ENCODE data around the gene TPRG1L. TPM values are rescaled to one million over a fixed set of nuclear protein-coding genes. Genes with fewer than 3 reads are reported as not detected.
A peak's percentile ranks its signal among the peaks of the same experiment; 100 is the strongest.

The TPRG1L gene
- total and polyA plus RNA-seq, 8 donors = 27.3 to 42.9 (median 32.2) TPM

DNA sequence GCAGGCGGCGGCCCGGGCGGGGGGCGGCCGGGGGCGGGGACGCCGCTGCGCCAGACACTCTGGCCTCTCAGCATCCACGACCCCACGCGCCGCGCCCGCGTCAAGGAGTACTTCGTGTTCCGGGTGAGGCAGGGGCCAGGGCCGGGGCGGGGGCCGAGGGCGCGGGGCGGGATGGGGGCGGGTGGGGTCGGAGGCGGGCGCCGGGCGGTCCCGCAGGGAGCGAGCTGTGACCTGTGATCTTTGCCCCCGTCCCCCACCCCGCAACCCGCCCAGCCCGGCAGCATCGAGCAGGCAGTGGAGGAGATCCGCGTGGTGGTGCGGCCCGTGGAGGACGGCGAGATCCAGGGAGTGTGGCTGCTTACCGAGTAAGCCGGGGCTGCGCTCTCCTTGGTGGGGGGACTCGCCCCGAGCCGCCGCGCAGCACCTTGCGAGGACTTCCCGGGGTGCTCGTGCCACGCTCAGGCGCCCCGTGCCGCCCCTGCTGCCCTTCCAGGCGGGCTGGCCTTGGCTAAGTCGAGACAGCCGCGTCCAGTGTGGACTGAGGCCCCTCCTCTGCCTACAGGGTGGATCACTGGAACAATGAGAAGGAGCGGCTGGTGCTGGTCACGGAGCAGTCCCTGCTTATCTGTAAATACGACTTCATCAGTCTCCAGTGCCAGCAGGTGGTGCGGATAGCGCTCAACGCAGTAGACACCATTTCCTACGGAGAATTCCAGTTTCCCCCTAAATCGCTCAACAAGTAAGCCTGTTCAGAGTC lies 514 bp downstream of the TPRG1L start:
- peak overlapping the region; percentile 78 to 80 for H3K27ac ChIP-seq
- TF ChIP-seq, protein P1, sequence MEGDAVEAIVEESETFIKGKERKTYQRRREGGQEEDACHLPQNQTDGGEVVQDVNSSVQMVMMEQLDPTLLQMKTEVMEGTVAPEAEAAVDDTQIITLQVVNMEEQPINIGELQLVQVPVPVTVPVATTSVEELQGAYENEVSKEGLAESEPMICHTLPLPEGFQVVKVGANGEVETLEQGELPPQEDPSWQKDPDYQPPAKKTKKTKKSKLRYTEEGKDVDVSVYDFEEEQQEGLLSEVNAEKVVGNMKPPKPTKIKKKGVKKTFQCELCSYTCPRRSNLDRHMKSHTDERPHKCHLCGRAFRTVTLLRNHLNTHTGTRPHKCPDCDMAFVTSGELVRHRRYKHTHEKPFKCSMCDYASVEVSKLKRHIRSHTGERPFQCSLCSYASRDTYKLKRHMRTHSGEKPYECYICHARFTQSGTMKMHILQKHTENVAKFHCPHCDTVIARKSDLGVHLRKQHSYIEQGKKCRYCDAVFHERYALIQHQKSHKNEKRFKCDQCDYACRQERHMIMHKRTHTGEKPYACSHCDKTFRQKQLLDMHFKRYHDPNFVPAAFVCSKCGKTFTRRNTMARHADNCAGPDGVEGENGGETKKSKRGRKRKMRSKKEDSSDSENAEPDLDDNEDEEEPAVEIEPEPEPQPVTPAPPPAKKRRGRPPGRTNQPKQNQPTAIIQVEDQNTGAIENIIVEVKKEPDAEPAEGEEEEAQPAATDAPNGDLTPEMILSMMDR (IDR thresholded peaks at IDR 0.05) = no peak
- peaks cover 0 to 37% of the 10 kb centered on the region in 2 donors for H3K36me3 ChIP-seq
- H3K9me3 ChIP-seq = no peaks in the 10 kb centered on the region
- H3K4me3 ChIP-seq = peak overlapping the region; percentile 73 to 99
- peaks cover 17 to 45% of the 10 kb centered on the region in 2 donors for H3K4me1 ChIP-seq
- no peaks in the 10 kb centered on the region for H3K27me3 ChIP-seq
- intact Hi-C loops (cut with DNase I) = loop anchor here in 1 of 2 donors (10.0 kb wide), 1 partner anchor 131 kb away; no protein-coding TSS in a partner anchor
- peak in 1 of 4 donors; percentile 85 for DNase-seq
- peak; percentile 15 for ATAC-seq

DNA sequence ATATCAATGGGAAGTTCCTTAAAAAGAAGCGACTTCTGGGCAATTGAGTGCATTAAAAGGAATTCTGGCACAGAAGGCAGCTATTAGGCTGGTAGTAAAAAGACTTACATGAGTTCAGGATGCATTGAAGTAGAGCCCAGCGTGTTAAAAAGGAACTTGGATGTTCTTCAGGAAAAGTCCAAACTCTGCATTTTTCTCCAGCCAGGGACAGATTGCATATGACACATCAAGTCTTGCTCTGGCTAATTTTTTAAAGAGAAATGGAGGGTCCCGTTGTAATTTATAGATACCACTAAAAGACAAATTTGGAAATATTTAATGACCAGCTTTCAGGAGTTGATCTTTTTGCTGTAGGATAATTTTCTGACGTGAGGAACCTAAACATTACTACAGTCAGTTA lies 1.2 kb downstream of the TPRG1L start:
- no peak for DNase-seq
- intact Hi-C loops (cut with DNase I) = loop anchor here in 1 of 2 donors (10.0 kb wide), 1 partner anchor 131 kb away; no protein-coding TSS in a partner anchor
- no peaks in the 10 kb centered on the region for H3K27me3 ChIP-seq
- no peaks in the 10 kb centered on the region for H3K9me3 ChIP-seq
- peaks cover 17 to 43% of the 10 kb centered on the region in 2 donors for H3K4me1 ChIP-seq
- no peak for ATAC-seq
- H3K36me3 ChIP-seq = peaks cover 0 to 44% of the 10 kb centered on the region in 2 donors
- TF ChIP-seq, protein P1 (IDR thresholded peaks at IDR 0.05) = no peak
- peak overlapping the region; percentile 73 to 99 for H3K4me3 ChIP-seq
- H3K27ac ChIP-seq = peak overlapping the region in 1 of 2 donors; percentile 78

DNA sequence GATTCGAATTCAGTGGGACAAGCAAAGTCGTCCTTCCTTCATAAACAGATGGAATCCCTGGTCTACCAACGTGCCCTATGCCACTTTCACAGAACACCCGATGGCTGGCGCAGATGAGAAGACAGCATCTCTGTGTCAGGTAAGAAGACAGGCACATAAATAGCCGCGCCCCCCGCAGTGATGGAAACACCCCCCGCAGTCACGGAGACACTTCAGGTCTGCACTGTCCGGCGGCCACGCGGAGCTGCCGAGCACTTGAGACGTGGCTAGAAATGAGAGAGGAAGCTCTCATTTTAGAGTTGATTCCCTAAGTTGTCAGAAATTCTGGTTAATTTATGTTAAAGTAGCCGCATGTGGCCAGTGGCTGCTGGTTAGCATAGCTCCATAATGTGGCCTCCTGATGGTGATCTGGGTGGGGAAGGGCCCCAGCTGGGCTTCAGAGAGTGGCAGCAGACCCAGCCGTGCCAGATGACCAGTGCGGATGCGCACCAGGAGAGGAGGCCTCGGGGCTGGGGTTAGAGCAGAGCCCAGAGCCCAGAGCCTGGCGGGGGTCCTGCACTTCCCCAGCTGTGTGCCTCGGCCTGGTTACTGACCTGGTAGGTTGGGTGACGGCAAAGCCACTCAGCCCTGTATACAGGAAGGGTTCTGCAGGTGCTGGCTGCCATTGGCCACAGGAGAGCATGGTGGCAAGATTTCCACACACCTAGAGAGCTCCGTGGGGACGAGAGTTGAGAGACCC lies 2.9 kb downstream of the TPRG1L start:
- DNase-seq (peak in 1 of 4 donors; percentile 72), ATAC-seq (no peak)
- no peak overlapping the region for H3K4me3 ChIP-seq
- H3K36me3 ChIP-seq = peaks cover 0 to 61% of the 10 kb centered on the region in 2 donors
- H3K4me1 ChIP-seq = peaks cover 17 to 38% of the 10 kb centered on the region in 2 donors
- no peaks in the 10 kb centered on the region for H3K27me3 ChIP-seq
- H3K9me3 ChIP-seq = no peaks in the 10 kb centered on the region
- H3K27ac ChIP-seq = no peak overlapping the region
- TF ChIP-seq, protein P1 (IDR thresholded peaks at IDR 0.05) = no peak
- intact Hi-C loops (cut with DNase I) = loop anchor here in 1 of 2 donors (10.0 kb wide), 1 partner anchor 133 kb away; no protein-coding TSS in a partner anchor

DNA sequence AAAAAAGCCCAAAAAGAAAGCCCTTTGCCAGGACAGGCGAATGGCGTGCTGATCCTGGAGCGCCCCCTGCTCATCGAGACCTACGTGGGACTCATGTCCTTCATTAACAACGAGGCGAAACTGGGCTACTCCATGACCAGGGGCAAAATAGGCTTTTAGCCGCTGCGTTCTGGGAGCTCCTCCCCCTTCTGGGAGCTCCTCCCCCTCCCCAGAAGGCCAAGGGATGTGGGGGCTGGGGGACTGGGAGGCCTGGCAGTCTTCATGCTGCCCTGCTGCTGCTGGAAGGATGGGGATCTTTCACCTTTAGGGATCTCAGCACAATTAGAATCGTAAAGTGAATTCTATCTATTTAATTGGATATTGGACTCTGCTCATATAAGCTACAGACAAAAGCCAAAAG lies 3.6 kb downstream of the TPRG1L start:
- Histone ChIP-seq H3K27ac (no peak overlapping the region), H3K4me1 (peaks cover 14 to 31% of the 10 kb centered on the region in 2 donors), H3K9me3 (no peaks in the 10 kb centered on the region), H3K36me3 (peaks cover 0 to 68% of the 10 kb centered on the region in 2 donors), H3K4me3 (no peak overlapping the region), H3K27me3 (no peaks in the 10 kb centered on the region)
- intact Hi-C loops (cut with DNase I) = loop anchor here in 1 of 2 donors (10.0 kb wide), 1 partner anchor 134 kb away; no protein-coding TSS in a partner anchor
- ATAC-seq (no peak), DNase-seq (peak in 1 of 4 donors; percentile 23)
- TF ChIP-seq, protein P1 (IDR thresholded peaks at IDR 0.05) = no peak
